Measurements from ENCODE around the gene RGL3. TPM values are rescaled to one million over a fixed set of nuclear protein-coding genes. Genes with fewer than 3 reads are reported as not detected.

RGL3 gene
- polyA plus RNA-seq, 1 of the 3 experiments (the other 2 are of a cell fraction) = 13.3 TPM

DNA sequence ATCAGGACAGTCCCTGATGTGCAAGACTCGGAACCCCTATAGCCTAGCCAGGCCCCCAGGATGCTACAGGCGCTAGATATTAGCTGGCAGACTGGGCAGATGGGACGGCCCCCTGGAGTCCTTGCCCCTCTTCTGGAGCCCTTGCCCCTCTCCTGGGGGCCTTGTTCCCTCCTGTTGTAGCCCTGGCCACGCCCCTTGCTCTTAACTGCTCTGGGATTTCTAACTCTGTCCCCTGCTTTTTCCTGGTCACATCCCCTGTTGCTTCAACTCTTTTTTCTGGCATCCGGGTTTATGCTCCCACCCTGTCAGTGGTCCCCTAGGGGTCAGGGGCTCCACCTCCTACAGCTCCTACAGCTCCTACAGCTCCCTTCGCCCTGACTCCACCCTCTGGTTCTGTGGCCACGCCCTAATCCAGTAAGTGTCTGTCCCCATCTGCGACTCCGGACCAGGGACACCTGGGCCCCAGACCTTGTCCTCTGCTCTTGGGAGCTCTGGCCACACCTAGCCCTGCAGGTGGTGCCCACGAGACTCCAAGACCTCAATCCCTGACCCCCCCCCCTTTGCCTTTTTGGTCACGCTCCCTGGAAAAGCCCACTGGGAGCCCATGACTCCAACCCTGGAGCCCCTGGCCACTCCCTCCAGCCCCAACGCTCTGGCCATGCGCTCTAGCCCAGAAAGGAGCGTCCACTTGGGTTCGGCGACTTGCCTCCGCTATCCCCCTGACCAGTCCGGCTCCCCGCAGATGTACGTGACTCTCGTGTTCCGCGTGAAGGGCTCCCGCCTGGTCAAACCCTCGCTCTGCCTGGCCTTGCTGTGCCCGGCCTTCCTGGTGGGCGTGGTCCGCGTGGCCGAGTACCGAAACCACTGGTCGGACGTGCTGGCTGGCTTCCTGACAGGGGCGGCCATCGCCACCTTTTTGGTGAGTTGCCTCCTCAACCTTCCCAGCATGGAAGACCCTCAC, 57.1 kb downstream of the RGL3 start (continued):
- TF ChIP-seq, protein P1, sequence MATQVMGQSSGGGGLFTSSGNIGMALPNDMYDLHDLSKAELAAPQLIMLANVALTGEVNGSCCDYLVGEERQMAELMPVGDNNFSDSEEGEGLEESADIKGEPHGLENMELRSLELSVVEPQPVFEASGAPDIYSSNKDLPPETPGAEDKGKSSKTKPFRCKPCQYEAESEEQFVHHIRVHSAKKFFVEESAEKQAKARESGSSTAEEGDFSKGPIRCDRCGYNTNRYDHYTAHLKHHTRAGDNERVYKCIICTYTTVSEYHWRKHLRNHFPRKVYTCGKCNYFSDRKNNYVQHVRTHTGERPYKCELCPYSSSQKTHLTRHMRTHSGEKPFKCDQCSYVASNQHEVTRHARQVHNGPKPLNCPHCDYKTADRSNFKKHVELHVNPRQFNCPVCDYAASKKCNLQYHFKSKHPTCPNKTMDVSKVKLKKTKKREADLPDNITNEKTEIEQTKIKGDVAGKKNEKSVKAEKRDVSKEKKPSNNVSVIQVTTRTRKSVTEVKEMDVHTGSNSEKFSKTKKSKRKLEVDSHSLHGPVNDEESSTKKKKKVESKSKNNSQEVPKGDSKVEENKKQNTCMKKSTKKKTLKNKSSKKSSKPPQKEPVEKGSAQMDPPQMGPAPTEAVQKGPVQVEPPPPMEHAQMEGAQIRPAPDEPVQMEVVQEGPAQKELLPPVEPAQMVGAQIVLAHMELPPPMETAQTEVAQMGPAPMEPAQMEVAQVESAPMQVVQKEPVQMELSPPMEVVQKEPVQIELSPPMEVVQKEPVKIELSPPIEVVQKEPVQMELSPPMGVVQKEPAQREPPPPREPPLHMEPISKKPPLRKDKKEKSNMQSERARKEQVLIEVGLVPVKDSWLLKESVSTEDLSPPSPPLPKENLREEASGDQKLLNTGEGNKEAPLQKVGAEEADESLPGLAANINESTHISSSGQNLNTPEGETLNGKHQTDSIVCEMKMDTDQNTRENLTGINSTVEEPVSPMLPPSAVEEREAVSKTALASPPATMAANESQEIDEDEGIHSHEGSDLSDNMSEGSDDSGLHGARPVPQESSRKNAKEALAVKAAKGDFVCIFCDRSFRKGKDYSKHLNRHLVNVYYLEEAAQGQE (IDR thresholded peaks at IDR 0.05; ENCODE audit: low read depth, low read length) = no peak
- TF ChIP-seq JUND (IDR thresholded peaks at IDR 0.05) (no peak), GATA2 (CRISPR knock-in tag; IDR thresholded peaks at IDR 0.05) (no peak), RXRA (IDR thresholded peaks at IDR 0.05; ENCODE audit: borderline replicate concordance, low read depth) (no peak), EP300 (IDR thresholded peaks at IDR 0.05; ENCODE audit: borderline replicate concordance in 1 of 2, low read depth in 1 of 2, low read length in 1 of 2) (no peak), RFX5 (IDR thresholded peaks at IDR 0.05; ENCODE audit: low read length) (no peak), NRF1 (IDR thresholded peaks at IDR 0.05; ENCODE audit: low read depth, low read length) (no peak), FOSL2 (IDR thresholded peaks at IDR 0.05; ENCODE audit: borderline replicate concordance, low read depth) (no peak)
- TF ChIP-seq, protein P2, sequence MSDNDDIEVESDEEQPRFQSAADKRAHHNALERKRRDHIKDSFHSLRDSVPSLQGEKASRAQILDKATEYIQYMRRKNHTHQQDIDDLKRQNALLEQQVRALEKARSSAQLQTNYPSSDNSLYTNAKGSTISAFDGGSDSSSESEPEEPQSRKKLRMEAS (IDR thresholded peaks at IDR 0.05; ENCODE audit: low read depth) = no peak
- TF ChIP-seq, protein P3, sequence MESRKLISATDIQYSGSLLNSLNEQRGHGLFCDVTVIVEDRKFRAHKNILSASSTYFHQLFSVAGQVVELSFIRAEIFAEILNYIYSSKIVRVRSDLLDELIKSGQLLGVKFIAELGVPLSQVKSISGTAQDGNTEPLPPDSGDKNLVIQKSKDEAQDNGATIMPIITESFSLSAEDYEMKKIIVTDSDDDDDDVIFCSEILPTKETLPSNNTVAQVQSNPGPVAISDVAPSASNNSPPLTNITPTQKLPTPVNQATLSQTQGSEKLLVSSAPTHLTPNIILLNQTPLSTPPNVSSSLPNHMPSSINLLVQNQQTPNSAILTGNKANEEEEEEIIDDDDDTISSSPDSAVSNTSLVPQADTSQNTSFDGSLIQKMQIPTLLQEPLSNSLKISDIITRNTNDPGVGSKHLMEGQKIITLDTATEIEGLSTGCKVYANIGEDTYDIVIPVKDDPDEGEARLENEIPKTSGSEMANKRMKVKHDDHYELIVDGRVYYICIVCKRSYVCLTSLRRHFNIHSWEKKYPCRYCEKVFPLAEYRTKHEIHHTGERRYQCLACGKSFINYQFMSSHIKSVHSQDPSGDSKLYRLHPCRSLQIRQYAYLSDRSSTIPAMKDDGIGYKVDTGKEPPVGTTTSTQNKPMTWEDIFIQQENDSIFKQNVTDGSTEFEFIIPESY (IDR thresholded peaks at IDR 0.05; ENCODE audit: borderline replicate concordance, low read depth) = no peak

DNA sequence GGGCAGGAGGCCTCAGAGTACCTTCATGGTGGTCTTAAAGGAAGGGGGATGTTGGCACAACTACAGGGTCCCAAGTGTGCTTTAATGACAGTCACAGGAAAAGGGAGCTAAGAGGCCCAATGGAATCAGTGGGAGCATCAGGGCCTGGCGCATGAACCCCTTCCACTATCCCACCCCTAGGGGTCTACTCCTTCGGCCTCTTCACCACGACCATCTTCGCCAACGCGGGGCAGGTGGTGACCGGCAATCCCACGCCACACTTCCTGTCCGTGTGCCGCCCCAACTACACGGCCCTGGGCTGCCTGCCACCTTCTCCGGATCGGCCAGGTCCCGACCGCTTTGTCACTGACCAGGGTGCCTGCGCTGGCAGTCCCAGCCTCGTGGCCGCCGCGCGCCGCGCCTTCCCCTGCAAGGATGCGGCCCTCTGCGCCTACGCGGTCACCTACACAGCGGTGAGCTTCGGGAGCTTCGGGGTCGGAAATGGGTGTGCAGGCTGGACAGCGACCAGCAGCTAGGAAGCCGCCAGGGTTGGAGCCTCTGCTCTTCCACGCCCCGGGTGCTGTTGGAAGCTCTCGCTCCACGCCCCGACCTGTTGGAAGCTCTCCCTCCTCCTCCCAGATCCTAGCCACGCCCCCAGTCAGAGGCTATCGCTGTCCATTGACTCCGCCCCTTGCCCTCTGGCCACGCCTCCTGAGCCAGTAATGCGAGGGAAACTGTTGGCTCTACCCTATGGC, 57.9 kb downstream of the RGL3 start:
- ChIA-PET CTCF (interaction anchor here (0.7 to 1.4 kb wide), 5 partner anchors 10 to 67 kb away, joined by 3 to 5 read pairs (median 3); partner anchors contain the start of gene SWSAP1), POLR2A (no interaction called here)
- no peaks in the 10 kb centered on the region for H3K9me3 ChIP-seq
- peak; percentile 74 for DNase-seq
- peaks cover 0 to 12% of the 10 kb centered on the region in 2 experiments for H3K36me3 ChIP-seq (replicated peaks in 1 of 2; ENCODE audit: control insufficient read depth in 1 of 2, insufficient read depth in 2 of 2, low read length in 1 of 2)
- no peak overlapping the region for H3K9ac ChIP-seq
- no peak overlapping the region for H3K4me2 ChIP-seq
- WGBS (ENCODE audit: low lambda C conversion rate) = 93% methylated on average over 42 of the region's 43 CpGs
- TF ChIP-seq, protein P1 (IDR thresholded peaks at IDR 0.05; ENCODE audit: low read depth, low read length) = peak; percentile 50; the same call in 1 of the 2 replicates
- no peak for TF ChIP-seq EZH2phosphoT487 (IDR thresholded peaks at IDR 0.05; ENCODE audit: borderline replicate concordance, low read depth)
- no peak overlapping the region for H3K4me3 ChIP-seq (ENCODE audit: low read depth in 2 of 2, low read length in 1 of 2)
- H3K27ac ChIP-seq (ENCODE audit: low read depth in 2 of 2, low read length in 1 of 2) = no peak overlapping the region
- no peaks in the 10 kb centered on the region for H4K20me1 ChIP-seq (ENCODE audit: insufficient read depth)
- peaks cover 0 to 8% of the 10 kb centered on the region in 2 experiments; a peak in 1 of 4 replicates for H3K4me1 ChIP-seq (ENCODE audit: control insufficient read depth in 1 of 2, insufficient read depth in 2 of 2, low read depth in 1 of 2, low read length in 1 of 2)
- H2AFZ ChIP-seq (ENCODE audit: low read depth) = no peak overlapping the region
- no peaks in the 10 kb centered on the region for H3F3A ChIP-seq (replicated peaks; ENCODE audit: insufficient read depth)
- no peaks in the 10 kb centered on the region for H3K27me3 ChIP-seq (ENCODE audit: insufficient read depth)
- no peaks in the 10 kb centered on the region for H3K79me2 ChIP-seq (ENCODE audit: insufficient read depth)
- H3K9me2 ChIP-seq = no peaks in the 10 kb centered on the region
